Caco-2 (cell line): Measurements from ENCODE around the gene IL1RAPL1. TPM values are rescaled to one million over a fixed set of nuclear protein-coding genes. Genes with fewer than 3 reads are reported as not detected.

Source experiments
- BruUV-seq: library from RNA; stranded (reverse); fragments of 400-500 nt; replicated peaks from 2 replicates; lab custom pipeline; 2021; lab: Mats Ljungman, UMichigan
- CTCF ChIA-PET: fragments of 300-600 bp; sonication (Branson Sonifier 250); formaldehyde crosslinking; loops from one replicate; lab custom pipeline; 2022; ENCODE audit warnings: antibody characterized with exemption; lab: Charles Lee
- POLR2A ChIA-PET: fragments of 300-600 bp; sonication (Branson Sonifier 250); formaldehyde crosslinking; loops from one replicate; lab custom pipeline; 2022; ENCODE audit warnings: antibody characterized with exemption; lab: Charles Lee
- DNase-seq, 2 experiments: peaks; one replicate each; pipeline versions ENCODE4 v3.0.0 to v3.0.0-alpha.2; 2020 to 2022
- H3K27me3 ChIP-seq: replicated peaks from 2 replicates; pipeline ENCODE4 v1.6.0; 2011; ENCODE audit warnings: low read length; ENCODE audit not compliant: control insufficient read depth, insufficient read depth
- H3K36me3 ChIP-seq: 2 replicates; pipeline ENCODE4 v1.5.1; 2011; ENCODE audit warnings: low read length; ENCODE audit not compliant: control insufficient read depth, insufficient read depth
- H3K4me1 ChIP-seq: fragments of 250-450 bp; sonication (Bioruptor Pico); 2 replicates; pipeline ENCODE4 v1.5.1; 2020; ENCODE audit warnings: mild to moderate bottlenecking
- H3K4me3 ChIP-seq: 2 replicates; pipeline ENCODE4 v1.5.1; 2011; ENCODE audit warnings: low read depth, mild to moderate bottlenecking, control low read depth, low read length
- H3K9me3 ChIP-seq: fragments of 250-450 bp; sonication (Bioruptor Pico); 2 replicates; pipeline ENCODE4 v1.5.1; 2020; ENCODE audit warnings: mild to moderate bottlenecking, moderate library complexity
- H3K27ac Mint-ChIP-seq: one replicate; pipeline ENCODE4 v1.8.0; 2022; ENCODE audit warnings: mixed read lengths; ENCODE audit not compliant: unreplicated experiment
- H3K27me3 Mint-ChIP-seq: one replicate; pipeline ENCODE4 v1.8.0; 2022; ENCODE audit warnings: mixed read lengths; ENCODE audit not compliant: insufficient read depth, unreplicated experiment
- H3K36me3 Mint-ChIP-seq: one replicate; pipeline ENCODE4 v1.8.0; 2022; ENCODE audit warnings: mild to moderate bottlenecking, mixed read lengths; ENCODE audit not compliant: insufficient read depth, unreplicated experiment
- H3K4me1 Mint-ChIP-seq: one replicate; pipeline ENCODE4 v1.8.0; 2022; ENCODE audit warnings: low read depth, mixed read lengths; ENCODE audit not compliant: unreplicated experiment
- H3K4me3 Mint-ChIP-seq: one replicate; pipeline ENCODE4 v1.8.0; 2022; ENCODE audit warnings: mild to moderate bottlenecking, moderate library complexity, mixed read lengths; ENCODE audit not compliant: unreplicated experiment
- H3K9me3 Mint-ChIP-seq: one replicate; pipeline ENCODE4 v1.8.0; 2022; ENCODE audit warnings: mixed read lengths; ENCODE audit not compliant: unreplicated experiment
- intact Hi-C: fragments of 100-400 bp; cut with micrococcal nuclease; formaldehyde crosslinking; loops from one replicate; pipeline ENCODE4 v1.10.0; 2022; ENCODE audit not compliant: unreplicated experiment
- total RNA-seq: library from RNA; stranded (reverse); gene quantifications from 2 replicates; pipeline ENCODE4 v1.2.3, GENCODE V29; 2022
- TF ChIP-seq, protein P1 (sequence below), 2 experiments: fragments of 200-600 bp in 1 of 2; IDR thresholded peaks; 1 replicate in 1 of 2; 2 replicates in 1 of 2; pipeline versions ENCODE4 v1.5.1 to v1.8.0; 2011 to 2022; ENCODE audit warnings: antibody characterized with exemption in 1 of 2, control low read depth in 1 of 2, inconsistent platforms in 1 of 2, low read depth in 1 of 2, low read length in 1 of 2, mild to moderate bottlenecking in 1 of 2, moderate library complexity in 1 of 2; ENCODE audit not compliant: insufficient read depth in 1 of 2, severe bottlenecking in 1 of 2, unreplicated experiment in 1 of 2

The IL1RAPL1 gene
- total RNA-seq, 1 experiment from 2014 or later: not detected

DNA sequence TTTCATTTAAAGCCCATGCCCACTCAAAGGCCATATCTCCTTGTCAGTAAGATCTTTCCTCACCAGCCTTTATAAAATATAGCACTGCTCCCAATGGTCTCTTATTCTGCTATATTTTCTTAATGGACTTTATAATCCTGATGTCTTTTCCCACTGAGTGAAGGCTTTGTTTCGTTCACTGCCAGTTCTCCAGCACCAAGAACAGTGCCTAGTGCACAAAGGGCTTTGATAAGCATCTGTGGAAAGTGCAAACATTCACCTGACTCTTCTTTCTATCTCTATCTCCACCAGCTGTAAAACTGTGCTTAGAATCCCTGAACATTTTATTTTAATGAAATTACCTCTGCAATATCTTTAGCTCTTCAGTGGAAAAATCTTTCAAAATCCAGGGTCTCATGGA, 1054.2 kb downstream of the IL1RAPL1 start:
- BruUV-seq: no TSS peak
- Histone ChIP-seq H3K4me1 (no peaks in the 10 kb centered on the region), H3K9me3 (no peaks in the 10 kb centered on the region), H3K36me3 (no peaks in the 10 kb centered on the region), H3K27me3 (no peaks in the 10 kb centered on the region), H3K4me3 (no peak overlapping the region)
- DNase-seq: no peak
- Mint-ChIP-seq H3K4me1 (peaks cover 5% of the 10 kb centered on the region), H3K27ac (no peak overlapping the region), H3K36me3 (no peaks in the 10 kb centered on the region), H3K9me3 (no peaks in the 10 kb centered on the region), H3K27me3 (no peaks in the 10 kb centered on the region), H3K4me3 (no peak overlapping the region)
- ChIA-PET CTCF (no interaction called here), POLR2A (no interaction called here)
- TF ChIP-seq, protein P1, sequence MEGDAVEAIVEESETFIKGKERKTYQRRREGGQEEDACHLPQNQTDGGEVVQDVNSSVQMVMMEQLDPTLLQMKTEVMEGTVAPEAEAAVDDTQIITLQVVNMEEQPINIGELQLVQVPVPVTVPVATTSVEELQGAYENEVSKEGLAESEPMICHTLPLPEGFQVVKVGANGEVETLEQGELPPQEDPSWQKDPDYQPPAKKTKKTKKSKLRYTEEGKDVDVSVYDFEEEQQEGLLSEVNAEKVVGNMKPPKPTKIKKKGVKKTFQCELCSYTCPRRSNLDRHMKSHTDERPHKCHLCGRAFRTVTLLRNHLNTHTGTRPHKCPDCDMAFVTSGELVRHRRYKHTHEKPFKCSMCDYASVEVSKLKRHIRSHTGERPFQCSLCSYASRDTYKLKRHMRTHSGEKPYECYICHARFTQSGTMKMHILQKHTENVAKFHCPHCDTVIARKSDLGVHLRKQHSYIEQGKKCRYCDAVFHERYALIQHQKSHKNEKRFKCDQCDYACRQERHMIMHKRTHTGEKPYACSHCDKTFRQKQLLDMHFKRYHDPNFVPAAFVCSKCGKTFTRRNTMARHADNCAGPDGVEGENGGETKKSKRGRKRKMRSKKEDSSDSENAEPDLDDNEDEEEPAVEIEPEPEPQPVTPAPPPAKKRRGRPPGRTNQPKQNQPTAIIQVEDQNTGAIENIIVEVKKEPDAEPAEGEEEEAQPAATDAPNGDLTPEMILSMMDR (IDR thresholded peaks at IDR 0.05; ENCODE audit: insufficient read depth in 1 of 2, low read depth in 1 of 2, low read length in 1 of 2, severe bottlenecking in 1 of 2, unreplicated experiment in 1 of 2): no peak
- intact Hi-C loops: no loop called here

DNA sequence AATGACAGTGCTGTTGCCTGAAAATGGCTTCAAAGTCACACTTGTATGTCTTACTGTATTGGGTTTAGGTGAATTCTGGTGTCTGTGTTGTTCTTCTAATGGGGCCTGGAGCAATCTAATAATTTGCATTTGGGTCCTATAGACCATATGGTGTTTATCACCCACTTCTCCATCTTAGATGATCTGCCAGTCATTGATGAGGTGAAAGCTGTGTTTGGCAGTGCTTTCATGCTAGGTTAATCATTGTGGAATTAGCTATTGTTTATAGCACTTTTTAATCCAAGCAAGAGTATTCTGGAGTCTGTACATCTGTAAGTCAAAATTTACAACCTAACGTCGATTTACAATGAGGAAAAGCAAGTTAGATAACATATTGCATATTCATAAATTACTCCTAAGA, 1055.9 kb downstream of the IL1RAPL1 start:
- H3K4me1 ChIP-seq: no peaks in the 10 kb centered on the region
- ChIA-PET CTCF (no interaction called here), POLR2A (no interaction called here)
- H3K36me3 ChIP-seq: no peaks in the 10 kb centered on the region
- H3K27me3 ChIP-seq: no peaks in the 10 kb centered on the region
- Mint-ChIP-seq H3K4me1 (peaks cover 5% of the 10 kb centered on the region), H3K9me3 (no peaks in the 10 kb centered on the region), H3K27ac (no peak overlapping the region), H3K4me3 (no peak overlapping the region), H3K36me3 (no peaks in the 10 kb centered on the region), H3K27me3 (no peaks in the 10 kb centered on the region)
- DNase-seq: no peak
- no TSS peak for BruUV-seq
- TF ChIP-seq, protein P1 (IDR thresholded peaks at IDR 0.05; ENCODE audit: insufficient read depth in 1 of 2, low read depth in 1 of 2, low read length in 1 of 2, severe bottlenecking in 1 of 2, unreplicated experiment in 1 of 2): no peak
- intact Hi-C loops: no loop called here
- H3K9me3 ChIP-seq: no peaks in the 10 kb centered on the region
- no peak overlapping the region for H3K4me3 ChIP-seq

DNA sequence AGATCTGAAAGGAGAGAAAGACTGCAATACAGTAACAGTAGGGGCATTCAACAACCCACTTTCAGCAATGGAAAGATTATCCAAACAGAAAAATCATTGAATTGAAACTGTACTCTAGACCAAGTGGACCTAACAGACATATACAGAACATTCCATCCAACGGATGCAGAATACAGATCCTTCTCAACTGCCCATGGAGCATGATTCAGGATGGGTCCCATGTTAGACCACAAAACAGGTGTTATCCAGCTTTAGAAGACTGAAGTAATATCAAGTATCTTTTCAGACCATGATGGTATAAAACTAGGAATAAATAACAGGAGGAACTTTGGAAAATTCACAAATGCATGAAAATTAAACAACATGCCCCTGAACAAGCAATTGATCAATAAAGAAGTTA, 1060.9 kb downstream of the IL1RAPL1 start:
- ChIA-PET CTCF (no interaction called here), POLR2A (no interaction called here)
- DNase-seq: no peak
- H3K27ac Mint-ChIP-seq: no peak overlapping the region
- Histone ChIP-seq H3K4me1 (no peaks in the 10 kb centered on the region), H3K4me3 (no peak overlapping the region), H3K36me3 (no peaks in the 10 kb centered on the region), H3K27me3 (no peaks in the 10 kb centered on the region), H3K9me3 (no peaks in the 10 kb centered on the region)
- no peaks in the 10 kb centered on the region for H3K4me1 Mint-ChIP-seq
- no peaks in the 10 kb centered on the region for H3K27me3 Mint-ChIP-seq
- intact Hi-C loops: no loop called here
- H3K9me3 Mint-ChIP-seq: no peaks in the 10 kb centered on the region
- no peaks in the 10 kb centered on the region for H3K36me3 Mint-ChIP-seq
- no peak overlapping the region for H3K4me3 Mint-ChIP-seq
- TF ChIP-seq, protein P1 (IDR thresholded peaks at IDR 0.05; ENCODE audit: insufficient read depth in 1 of 2, low read depth in 1 of 2, low read length in 1 of 2, severe bottlenecking in 1 of 2, unreplicated experiment in 1 of 2): no peak
- BruUV-seq: no TSS peak
